SK-N-SH (cell line): ENCODE data around the gene PDGFC. TPM values are rescaled to one million over a fixed set of nuclear protein-coding genes. Genes with fewer than 3 reads are reported as not detected.

Source experiments
- CTCF ChIA-PET: fragments of 300-600, 350-600 bp; formaldehyde crosslinking; extraction: SDS; loops from one replicate; lab custom pipeline; 2021; lab: Yijun Ruan, JAX
- POLR2A ChIA-PET: fragments of 350-600 bp; sonication (Branson Sonifier 250); formaldehyde crosslinking; extraction: SDS; loops from one replicate; lab custom pipeline; 2020; ENCODE audit warnings: antibody characterized with exemption, inconsistent platforms; lab: Yijun Ruan, JAX
- DNase-seq: peaks from one replicate; pipeline ENCODE4 v3.0.0; 2012
- H2AFZ ChIP-seq: fragments of 200-600 bp; sonication (generic); 2 replicates; pipeline ENCODE4 v1.8.1; 2016; ENCODE audit warnings: antibody characterized with exemption, mild to moderate bottlenecking, low read depth
- H3F3A ChIP-seq: fragments of 200-600 bp; sonication (generic); replicated peaks from 2 replicates; pipeline ENCODE3; 2016; ENCODE audit warnings: antibody characterized with exemption, mild to moderate bottlenecking; ENCODE audit not compliant: insufficient read depth
- H3K27ac ChIP-seq, 2 experiments: fragments of 200-500 bp in 1 of 2; fragments of 200-600 bp in 1 of 2; sonication (Bioruptor generic) in 1 of 2; sonication (generic), shearing (Covaris generic) in 1 of 2; 2 replicates each; pipeline versions ENCODE4 v1.5.1 to v1.6.1; 2014 to 2016; ENCODE audit warnings: low read depth in 2 of 2, inconsistent platforms in 1 of 2, low read length in 1 of 2, mild to moderate bottlenecking in 1 of 2, mixed read lengths in 1 of 2
- H3K27me3 ChIP-seq: fragments of 200-600 bp; sonication (generic), shearing (Covaris generic); 2 replicates; pipeline ENCODE4 v1.6.1; 2016; ENCODE audit warnings: mixed run types; ENCODE audit not compliant: insufficient read depth
- H3K36me3 ChIP-seq, 2 experiments: fragments of 200-500 bp in 1 of 2; fragments of 200-600 bp in 1 of 2; sonication (Bioruptor generic) in 1 of 2; sonication (generic) in 1 of 2; replicated peaks in 1 of 2; 2 replicates each; pipeline versions ENCODE3 to v1.5.1; 2014 to 2016; ENCODE audit warnings: low read length in 1 of 2, mild to moderate bottlenecking in 1 of 2; ENCODE audit not compliant: insufficient read depth in 2 of 2, control insufficient read depth in 1 of 2
- H3K4me1 ChIP-seq, 2 experiments: fragments of 200-500 bp in 1 of 2; fragments of 200-600 bp in 1 of 2; sonication (Bioruptor generic) in 1 of 2; sonication (generic), shearing (Covaris generic) in 1 of 2; 2 replicates each; pipeline versions ENCODE4 v1.5.1 to v1.6.1; 2014 to 2016; ENCODE audit warnings: low read depth in 1 of 2, low read length in 1 of 2, mixed run types in 1 of 2; ENCODE audit not compliant: insufficient read depth in 2 of 2, control insufficient read depth in 1 of 2
- H3K4me2 ChIP-seq: fragments of 200-600 bp; sonication (generic), shearing (Covaris generic); 2 replicates; pipeline ENCODE4 v1.6.1; 2017; ENCODE audit warnings: mixed run types
- H3K4me3 ChIP-seq, 2 experiments: fragments of 200-500 bp in 1 of 2; fragments of 200-600 bp in 1 of 2; sonication (Bioruptor generic) in 1 of 2; sonication (generic), shearing (Covaris generic) in 1 of 2; 2 replicates each; pipeline versions ENCODE4 v1.5.1 to v1.8.1; 2014 to 2016; ENCODE audit warnings: low read depth in 2 of 2, inconsistent platforms in 1 of 2, low read length in 1 of 2, mild to moderate bottlenecking in 1 of 2, mixed read lengths in 1 of 2, moderate library complexity in 1 of 2
- H3K79me2 ChIP-seq: fragments of 200-600 bp; sonication (generic); 2 replicates; pipeline ENCODE4 v1.8.1; 2017; ENCODE audit warnings: mild to moderate bottlenecking; ENCODE audit not compliant: insufficient read depth
- H3K9ac ChIP-seq: fragments of 200-600 bp; sonication (generic); 2 replicates; pipeline ENCODE4 v1.6.1; 2017; ENCODE audit warnings: mixed run types
- H3K9me2 ChIP-seq: fragments of 200-600 bp; sonication (generic); 2 replicates; pipeline ENCODE4 v1.6.1; 2017; ENCODE audit warnings: mixed run types
- H3K9me3 ChIP-seq: fragments of 200-600 bp; sonication (generic); 2 replicates; pipeline ENCODE4 v1.6.1; 2017; ENCODE audit warnings: mixed run types, mild to moderate bottlenecking, moderate library complexity
- H4K20me1 ChIP-seq: fragments of 200-600 bp; sonication (generic); 2 replicates; pipeline ENCODE4 v1.6.1; 2017; ENCODE audit warnings: mild to moderate bottlenecking, mixed run types; ENCODE audit not compliant: insufficient read depth
- CTCF ChIP-seq: fragments of 200-600 bp; sonication (generic); IDR thresholded peaks from 2 replicates; pipeline ENCODE4 v1.6.1; 2017; ENCODE audit warnings: antibody characterized with exemption, mild to moderate bottlenecking, moderate library complexity
- ELF1 ChIP-seq: IDR thresholded peaks from 2 replicates; pipeline ENCODE4 v1.4.0; 2012
- EP300 ChIP-seq, 2 experiments: IDR thresholded peaks; 2 replicates each; pipeline versions ENCODE4 v1.4.0 to v1.6.1; 2012; ENCODE audit warnings: borderline replicate concordance in 1 of 2, low read depth in 1 of 2, low read length in 1 of 2
- EZH2phosphoT487 ChIP-seq: fragments of 200-600 bp; sonication (generic); IDR thresholded peaks from 2 replicates; pipeline ENCODE4 v1.6.1; 2017; ENCODE audit warnings: low read depth, mixed run types, mild to moderate bottlenecking, antibody characterized with exemption, moderate library complexity, borderline replicate concordance
- FOSL2 ChIP-seq: IDR thresholded peaks from 2 replicates; pipeline ENCODE4 v1.4.0; 2012; ENCODE audit warnings: low read depth, mild to moderate bottlenecking, moderate library complexity, borderline replicate concordance
- FOXM1 ChIP-seq: IDR thresholded peaks from 2 replicates; pipeline ENCODE4 v1.4.0; 2012; ENCODE audit warnings: low read depth, mild to moderate bottlenecking
- GABPA ChIP-seq: IDR thresholded peaks from 2 replicates; pipeline ENCODE4 v1.4.0; 2012; ENCODE audit warnings: low read depth, mild to moderate bottlenecking
- GATA2 ChIP-seq: sonication (generic); formaldehyde crosslinking; IDR thresholded peaks from 2 replicates; pipeline ENCODE4 v1.5.0; 2020; ENCODE audit warnings: mild to moderate bottlenecking, missing genetic modification reagents
- IRF3 ChIP-seq: fragments of 150-350 bp; IDR thresholded peaks from 2 replicates; pipeline ENCODE4 v1.6.1; 2016; ENCODE audit warnings: mild to moderate bottlenecking, low read depth, low read length
- MEF2A ChIP-seq: IDR thresholded peaks from 2 replicates; pipeline ENCODE4 v1.4.0; 2012; ENCODE audit warnings: low read depth, borderline replicate concordance
- RAD21 ChIP-seq: IDR thresholded peaks from 2 replicates; pipeline ENCODE4 v1.6.1; 2012; ENCODE audit warnings: mild to moderate bottlenecking, low read length
- RCOR1 ChIP-seq: fragments of 150-350 bp; IDR thresholded peaks from 2 replicates; pipeline ENCODE4 v1.6.1; 2017; ENCODE audit warnings: antibody characterized with exemption, low read length
- RFX5 ChIP-seq: IDR thresholded peaks from 2 replicates; pipeline ENCODE4 v1.6.1; 2012; ENCODE audit warnings: mild to moderate bottlenecking, improper control_type of control experiment, low read length
- SMC3 ChIP-seq: IDR thresholded peaks from 2 replicates; pipeline ENCODE4 v1.6.1; 2012; ENCODE audit warnings: low read depth, low read length, improper control_type of control experiment
- TAF1 ChIP-seq: IDR thresholded peaks from 2 replicates; pipeline ENCODE4 v1.6.1; 2012; ENCODE audit warnings: low read depth, mild to moderate bottlenecking, low read length, moderate library complexity, borderline replicate concordance
- TCF12 ChIP-seq: IDR thresholded peaks from 2 replicates; pipeline ENCODE4 v1.4.0; 2012
- TEAD4 ChIP-seq: IDR thresholded peaks from 2 replicates; pipeline ENCODE4 v1.4.0; 2012; ENCODE audit warnings: mild to moderate bottlenecking, borderline replicate concordance; ENCODE audit not compliant: insufficient read depth
- USF1 ChIP-seq: IDR thresholded peaks from 2 replicates; pipeline ENCODE4 v1.4.0; 2012; ENCODE audit warnings: low read depth, borderline replicate concordance
- WGBS: methylation state at CpG from one replicate; pipeline ENCODE4 v1.1.6; 2017; ENCODE audit warnings: low lambda C conversion rate; 5-methylcytosine and 5-hydroxymethylcytosine counted together
- polyA plus RNA-seq, 3 experiments: library from polyadenylated mRNA; depleted of rRNA; stranded (reverse); fragments of >200 nt; gene quantifications; 2 replicates each; pipeline ENCODE4 v1.2.3, GENCODE V29; 2012

PDGFC gene
- polyA plus RNA-seq, 1 of the 3 experiments (the other 2 are of a cell fraction), result 29.8 TPM

- H3K79me2 ChIP-seq, result no peaks in the 10 kb centered on the region
- H3K4me3 ChIP-seq, result no peak overlapping the region
- CTCF ChIA-PET, result no interaction called here
- H3K36me3 ChIP-seq, result no peaks in the 10 kb centered on the region
- no peaks in the 10 kb centered on the region for H3K9me2 ChIP-seq
- no peaks in the 10 kb centered on the region; a peak in 1 of 4 replicates for H3K4me1 ChIP-seq
- H3K4me2 ChIP-seq, result no peak overlapping the region
- no peak overlapping the region for H2AFZ ChIP-seq
- H3K9ac ChIP-seq, result no peak overlapping the region
- no peak overlapping the region for H3K27ac ChIP-seq
- peaks cover 33% of the 10 kb centered on the region for H3F3A ChIP-seq
- WGBS, result 60% methylated on average over 6 of the region's 6 CpGs
- peaks cover 32% of the 10 kb centered on the region for H3K9me3 ChIP-seq
- DNase-seq, result no peak
- no peaks in the 10 kb centered on the region for H3K27me3 ChIP-seq
- POLR2A ChIA-PET, result no interaction called here
- H4K20me1 ChIP-seq, result no peaks in the 10 kb centered on the region
- TF ChIP-seq IRF3, result no peak
- TF ChIP-seq CTCF, result no peak
- TF ChIP-seq GABPA, result no peak
- TF ChIP-seq MEF2A, result no peak
- no peak for TF ChIP-seq EZH2phosphoT487
- no peak for TF ChIP-seq TEAD4
- no peak for TF ChIP-seq GATA2 (CRISPR knock-in tag)
- TF ChIP-seq RAD21, result no peak
- TF ChIP-seq FOXM1, result no peak
- TF ChIP-seq SMC3, result no peak
- no peak for TF ChIP-seq TAF1
- no peak for TF ChIP-seq RFX5
- TF ChIP-seq TCF12, result no peak
Observed at GRCh38 chr4:156732634-156733033, 239.0 kb downstream of the PDGFC start.

DNA sequence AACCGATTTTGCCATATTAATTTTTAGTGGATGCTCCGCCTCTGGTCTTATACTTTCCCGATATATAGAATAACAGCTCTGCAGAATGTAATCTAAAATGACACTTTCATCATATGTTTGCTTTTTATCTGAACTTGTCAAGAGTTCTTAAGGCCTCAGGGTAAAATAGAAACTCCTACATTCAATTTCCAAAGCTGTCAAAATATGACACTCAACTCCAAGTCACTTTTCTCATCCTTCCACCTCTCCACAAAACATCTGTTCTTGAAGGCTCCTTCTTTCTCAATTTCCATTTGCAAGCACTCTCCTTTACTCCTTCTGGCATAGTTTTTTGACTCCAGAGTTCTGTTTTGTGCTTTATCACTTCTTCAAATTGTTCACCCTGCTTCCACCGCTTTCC, 242.2 kb downstream of the PDGFC start:
- Histone ChIP-seq H3F3A (peaks cover 15% of the 10 kb centered on the region), H3K9me3 (peaks cover 32% of the 10 kb centered on the region), H3K4me1 (no peaks in the 10 kb centered on the region), H3K9me2 (no peaks in the 10 kb centered on the region), H3K4me2 (no peak overlapping the region), H3K9ac (no peak overlapping the region), H3K27ac (no peak overlapping the region), H3K27me3 (no peaks in the 10 kb centered on the region), H2AFZ (no peak overlapping the region), H3K4me3 (no peak overlapping the region), H4K20me1 (no peaks in the 10 kb centered on the region), H3K36me3 (no peaks in the 10 kb centered on the region), H3K79me2 (no peaks in the 10 kb centered on the region)
- TF ChIP-seq IRF3, result no peak
- TF ChIP-seq FOSL2, result no peak
- TF ChIP-seq SMC3, result no peak
- TF ChIP-seq MEF2A, result no peak
- TF ChIP-seq EZH2phosphoT487, result no peak
- TF ChIP-seq TAF1, result no peak
- TF ChIP-seq EP300 (IDR thresholded peaks at IDR 0.05; ENCODE audit: borderline replicate concordance in 1 of 2, low read depth in 1 of 2, low read length in 1 of 2), result no peak
- TF ChIP-seq RCOR1, result no peak
- no peak for TF ChIP-seq USF1
- no peak for TF ChIP-seq RFX5
- TF ChIP-seq ELF1, result no peak
- WGBS, result 70% methylated on average over 4 of the region's 4 CpGs
- POLR2A ChIA-PET, result no interaction called here
- CTCF ChIA-PET, result no interaction called here
- no peak for DNase-seq
